GM18517 (cell line): ENCODE results near the gene ATP5IF1.

ENCODE experiments used
- ATAC-seq: cut with Tn5 transposase; IDR thresholded peaks from one replicate; pipeline ENCODE4 v1.9.1; 2021; ENCODE audit warnings: mild to moderate bottlenecking, moderate library complexity; ENCODE audit not compliant: unreplicated experiment

Gene ATP5IF1

GRCh38 chr1:28236656-28237322 is 865 bp downstream of the ATP5IF1 start:
- no peak for ATAC-seq

DNA sequence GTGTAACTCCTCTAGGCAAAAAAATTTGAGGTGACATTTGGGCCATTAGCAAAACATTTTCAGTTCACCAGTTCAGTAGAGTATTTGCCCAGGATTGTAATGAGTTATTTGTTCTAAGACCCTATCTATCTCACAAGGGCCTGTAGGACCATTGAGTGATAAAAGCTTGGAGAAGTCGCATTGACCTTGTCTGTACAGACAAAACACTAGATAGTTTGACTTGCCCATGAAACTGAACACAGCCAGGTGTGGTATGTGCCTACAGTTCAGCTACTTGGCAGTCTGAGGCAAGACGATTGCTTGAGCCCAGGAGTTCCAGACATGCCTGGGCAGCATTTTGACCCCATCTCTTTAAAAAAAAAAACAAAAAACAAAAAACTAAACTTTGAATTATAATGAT is 3.1 kb downstream of the ATP5IF1 start:
- ATAC-seq, result no peak

- no peak for ATAC-seq
Observed at GRCh38 chr1:28240024-28240423, 4.1 kb downstream of the ATP5IF1 start.

DNA sequence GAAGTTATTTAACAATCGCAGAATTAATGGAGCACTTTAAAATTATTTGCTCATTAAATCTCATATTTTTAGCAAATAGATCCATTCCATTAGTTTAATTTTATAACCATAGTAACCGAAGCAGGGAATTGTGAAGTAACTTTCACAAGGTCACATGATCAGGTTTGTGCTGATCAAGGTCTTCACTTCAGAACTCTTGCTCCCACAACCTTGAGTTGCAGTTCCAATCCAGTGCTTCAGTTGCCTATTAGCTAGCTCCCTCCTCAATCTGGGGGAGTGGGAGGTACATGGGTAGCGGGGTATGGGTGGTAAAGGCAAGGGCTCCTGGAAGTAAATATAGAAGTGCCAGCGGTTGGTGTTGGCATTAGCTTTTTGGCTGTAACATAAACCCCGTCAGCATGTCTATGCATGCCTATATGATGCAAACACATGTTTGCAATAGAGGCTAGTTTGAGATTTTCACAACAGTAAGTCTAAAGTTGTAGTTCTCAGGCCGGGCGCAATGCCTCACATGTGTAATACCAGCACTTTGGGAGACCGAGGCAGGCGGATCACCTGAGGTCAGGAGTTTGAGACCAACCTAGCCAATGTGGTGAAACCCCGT is 5.8 kb downstream of the ATP5IF1 start:
- no peak for ATAC-seq

DNA sequence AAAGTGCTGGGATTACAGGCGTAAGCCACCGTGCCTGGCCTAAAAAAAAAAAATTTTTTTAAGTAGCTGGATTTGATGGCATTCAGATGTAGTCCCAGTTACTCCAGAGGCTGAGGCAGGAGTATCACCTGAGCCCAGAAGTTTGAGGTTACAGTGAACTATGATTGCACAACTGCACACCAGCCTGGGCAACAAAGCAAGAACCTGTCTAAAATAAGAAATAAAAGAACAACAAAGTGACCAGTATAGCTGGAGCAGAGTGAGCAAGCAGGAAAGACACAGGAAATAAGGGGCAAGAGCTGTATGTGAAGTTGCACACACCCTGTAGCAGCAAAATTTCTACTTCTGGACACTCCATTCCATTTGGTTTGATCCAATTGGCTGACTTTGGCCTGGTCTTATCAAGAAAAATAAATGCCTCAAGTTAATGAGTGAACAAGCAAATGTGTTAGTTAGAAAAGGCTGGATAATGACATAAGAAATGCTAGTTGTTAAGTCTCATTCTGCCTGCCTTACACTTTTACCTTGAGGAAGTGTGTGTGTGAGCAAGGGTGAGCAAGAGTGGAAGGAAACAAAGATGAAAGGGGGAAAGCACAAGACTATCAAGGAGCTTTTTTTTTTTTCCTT is 7.9 kb downstream of the ATP5IF1 start:
- ATAC-seq, result no peak

- no peak for ATAC-seq
Observed at GRCh38 chr1:28244549-28245251, 8.8 kb downstream of the ATP5IF1 start.

- no peak for ATAC-seq
Observed at GRCh38 chr1:28246427-28246832, 10.5 kb downstream of the ATP5IF1 start.

GRCh38 chr1:28247612-28248272 is 11.8 kb downstream of the ATP5IF1 start:
- no peak for ATAC-seq

- peak; percentile 33 for ATAC-seq
Observed at GRCh38 chr1:28248273-28249012, 12.5 kb downstream of the ATP5IF1 start.

- no peak for ATAC-seq
Observed at GRCh38 chr1:28249013-28249865, 13.3 kb downstream of the ATP5IF1 start.

- no peak for ATAC-seq
Observed at GRCh38 chr1:28249866-28250295, 14.0 kb downstream of the ATP5IF1 start.

DNA sequence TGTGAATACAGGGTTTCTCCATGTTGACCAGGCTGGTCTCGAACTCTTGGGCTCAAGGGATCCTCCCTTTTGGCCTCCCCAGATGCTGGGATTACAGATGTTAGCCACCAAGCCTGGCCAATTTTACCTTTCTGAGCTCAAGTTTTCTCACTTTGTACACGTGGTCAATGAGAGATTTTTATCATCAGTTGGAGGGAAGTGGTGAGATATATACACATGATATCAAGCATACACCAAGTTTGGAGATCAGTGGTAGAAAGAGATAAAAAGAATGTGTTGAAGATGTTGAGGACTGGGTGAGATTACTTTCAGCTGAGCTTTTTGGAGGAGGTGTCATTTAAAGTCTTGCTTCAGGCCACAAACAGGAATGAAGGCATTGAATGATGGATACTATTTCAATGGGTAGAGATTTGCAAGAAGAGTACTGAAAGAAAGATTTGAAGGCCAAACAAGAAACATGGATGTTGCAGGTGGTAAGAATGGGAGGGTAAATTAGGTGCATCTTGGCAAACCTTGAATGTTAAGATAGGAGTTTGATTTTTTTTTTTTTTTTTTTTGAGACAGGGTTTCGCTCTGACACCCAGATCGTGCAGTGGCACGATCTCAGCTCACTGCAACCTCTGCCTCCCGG is 20.4 kb downstream of the ATP5IF1 start:
- ATAC-seq, result no peak

GRCh38 chr1:28257736-28258135 is 21.8 kb downstream of the ATP5IF1 start:
- no peak for ATAC-seq

- ATAC-seq, result no peak
Observed at GRCh38 chr1:28258628-28259251, 22.8 kb downstream of the ATP5IF1 start.

DNA sequence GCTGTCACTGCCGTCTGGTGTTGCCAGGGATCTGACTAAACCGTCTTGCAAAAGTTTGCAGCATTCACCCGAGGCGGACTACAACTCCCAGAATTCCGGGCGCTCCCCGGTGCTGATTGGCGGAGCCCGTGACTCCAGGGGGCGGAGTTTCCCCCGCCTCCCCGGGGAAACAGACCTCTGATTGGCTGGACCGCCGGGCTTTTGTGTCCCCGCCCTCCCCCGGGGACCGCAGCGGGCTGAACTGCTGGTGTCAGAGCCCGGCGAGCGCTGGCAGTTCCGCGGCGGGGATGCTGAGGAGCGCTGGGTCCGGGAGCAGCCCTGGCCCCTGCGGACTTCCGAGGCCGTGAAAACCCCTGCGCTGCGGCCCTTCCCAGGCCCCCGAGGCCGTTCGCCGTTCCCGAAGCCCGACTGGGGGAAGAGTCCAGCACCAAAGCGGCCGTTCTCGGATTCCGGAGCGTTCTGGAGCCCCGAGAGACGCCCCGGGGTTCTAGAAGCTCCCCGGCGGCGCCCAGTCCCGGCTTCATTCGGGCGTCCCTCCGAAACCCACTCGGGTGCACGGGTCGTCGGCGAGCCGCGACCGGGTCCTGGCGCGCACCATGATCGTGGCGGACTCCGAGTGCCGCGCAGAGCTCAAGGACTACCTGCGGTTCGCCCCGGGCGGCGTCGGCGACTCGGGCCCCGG is 23.5 kb downstream of the ATP5IF1 start, which contains the start of gene SESN2:
SESN2 (plus strand) TSS at position 267 of the 682 bp plus-strand sequence; CDS start at position 597, 330 bp downstream.
- ATAC-seq, result peak; percentile 87

- ATAC-seq, result no peak
Observed at GRCh38 chr1:28259934-28260802, 24.2 kb downstream of the ATP5IF1 start.

GRCh38 chr1:28260803-28261174 is 24.9 kb downstream of the ATP5IF1 start:
- no peak for ATAC-seq
